Bronchial epithelial cell (primary cell): ENCODE results near the gene EPS8L3. TPM values are rescaled to one million over a fixed set of nuclear protein-coding genes. Genes with fewer than 3 reads are reported as not detected.
A peak's percentile ranks its signal among the peaks of the same experiment; 100 is the strongest.

Source experiments
- DNase-seq: peaks from one replicate; pipeline ENCODE4 v3.0.0-alpha.2; 2010; ENCODE audit warnings: low read depth
- FAIRE-seq: peaks from 2 replicates; lab custom pipeline; 2011; peaks lifted over from hg19 to GRCh38; lab: Jason Lieb, UNC
- H3K27me3 ChIP-seq: 2 replicates; pipeline ENCODE4 v1.5.1; 2011; ENCODE audit warnings: low read length; ENCODE audit not compliant: control insufficient read depth, insufficient read depth
- H3K36me3 ChIP-seq: 2 replicates; pipeline ENCODE4 v1.5.1; 2011; ENCODE audit warnings: low read length; ENCODE audit not compliant: control insufficient read depth, insufficient read depth
- H3K4me3 ChIP-seq: 2 replicates; pipeline ENCODE4 v1.5.1; 2011; ENCODE audit warnings: mild to moderate bottlenecking, low read depth, low read length, control low read depth
- total RNA-seq: library from RNA; depleted of rRNA; stranded (reverse); fragments of >200 nt; gene quantifications from 2 replicates; pipeline ENCODE4 v1.2.1, GENCODE V29; 2014
- TF ChIP-seq, protein P1 (sequence below): IDR thresholded peaks from 2 replicates; pipeline ENCODE4 v1.5.1; 2011; ENCODE audit warnings: mild to moderate bottlenecking, moderate library complexity, low read length, control low read depth, inconsistent platforms; ENCODE audit not compliant: insufficient read depth, severe bottlenecking

EPS8L3 gene
- total RNA-seq, 1 donor from 2014 or later, result not detected

DNA sequence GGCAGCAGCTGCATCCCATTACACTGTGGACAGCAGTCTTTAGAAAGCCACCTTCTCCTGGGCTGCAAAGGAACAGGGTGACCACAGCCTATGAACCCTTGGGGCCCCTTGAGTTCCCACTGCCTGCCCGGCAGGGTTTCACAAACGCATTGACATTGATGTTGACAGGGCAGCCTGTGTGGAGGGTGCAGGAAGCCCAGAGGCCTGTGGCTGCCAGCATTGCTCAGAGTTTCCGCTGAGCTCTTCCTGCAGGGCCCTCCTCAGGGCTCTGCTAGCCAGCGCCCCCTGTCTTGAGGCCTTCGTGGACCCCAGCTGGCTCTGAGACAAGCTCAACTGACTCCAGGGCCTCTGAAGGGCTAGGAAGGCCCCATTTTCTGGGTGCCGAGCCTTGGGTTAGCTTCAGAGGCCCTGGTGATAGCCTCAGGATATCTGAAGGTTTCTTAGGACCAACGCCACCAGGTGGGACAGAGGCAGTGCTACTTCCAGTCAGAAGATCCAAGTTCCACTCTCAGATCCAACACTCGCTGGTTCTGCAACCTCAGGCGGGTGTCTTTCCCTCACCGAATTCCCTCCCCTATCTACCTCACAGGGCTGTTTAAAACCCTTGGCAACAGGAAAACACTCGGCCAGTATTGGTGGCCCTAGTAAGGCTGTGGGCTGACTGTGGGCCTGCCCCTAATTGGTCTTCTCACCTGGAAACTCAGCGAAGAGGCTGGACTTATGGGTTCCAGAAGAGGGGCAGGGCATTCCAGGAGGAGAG lies 27.2 kb upstream of the EPS8L3 start:
- Histone ChIP-seq H3K4me3 (no peak overlapping the region), H3K36me3 (no peaks in the 10 kb centered on the region), H3K27me3 (no peaks in the 10 kb centered on the region)
- FAIRE-seq (no peak), DNase-seq (no peak)
- TF ChIP-seq, protein P1, sequence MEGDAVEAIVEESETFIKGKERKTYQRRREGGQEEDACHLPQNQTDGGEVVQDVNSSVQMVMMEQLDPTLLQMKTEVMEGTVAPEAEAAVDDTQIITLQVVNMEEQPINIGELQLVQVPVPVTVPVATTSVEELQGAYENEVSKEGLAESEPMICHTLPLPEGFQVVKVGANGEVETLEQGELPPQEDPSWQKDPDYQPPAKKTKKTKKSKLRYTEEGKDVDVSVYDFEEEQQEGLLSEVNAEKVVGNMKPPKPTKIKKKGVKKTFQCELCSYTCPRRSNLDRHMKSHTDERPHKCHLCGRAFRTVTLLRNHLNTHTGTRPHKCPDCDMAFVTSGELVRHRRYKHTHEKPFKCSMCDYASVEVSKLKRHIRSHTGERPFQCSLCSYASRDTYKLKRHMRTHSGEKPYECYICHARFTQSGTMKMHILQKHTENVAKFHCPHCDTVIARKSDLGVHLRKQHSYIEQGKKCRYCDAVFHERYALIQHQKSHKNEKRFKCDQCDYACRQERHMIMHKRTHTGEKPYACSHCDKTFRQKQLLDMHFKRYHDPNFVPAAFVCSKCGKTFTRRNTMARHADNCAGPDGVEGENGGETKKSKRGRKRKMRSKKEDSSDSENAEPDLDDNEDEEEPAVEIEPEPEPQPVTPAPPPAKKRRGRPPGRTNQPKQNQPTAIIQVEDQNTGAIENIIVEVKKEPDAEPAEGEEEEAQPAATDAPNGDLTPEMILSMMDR, result no peak

DNA sequence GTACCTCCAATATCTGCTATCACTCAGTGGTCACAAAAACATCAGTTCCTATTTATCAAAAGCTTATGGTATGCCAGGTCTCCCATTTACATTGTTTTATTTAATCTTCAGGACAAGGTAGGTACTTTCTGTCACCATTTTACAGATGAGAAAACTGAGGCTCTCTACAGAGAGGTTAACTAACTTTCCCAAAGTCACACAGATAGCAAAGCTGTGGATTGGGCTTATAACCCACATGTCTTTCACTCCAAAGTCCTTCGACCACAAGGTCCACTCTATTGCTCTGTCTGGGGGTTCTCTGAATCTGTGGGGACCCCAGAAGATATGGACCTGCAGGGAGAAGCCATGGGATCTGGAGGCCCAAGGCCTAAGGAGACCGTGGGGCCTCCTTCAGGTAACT lies 26.6 kb upstream of the EPS8L3 start:
- TF ChIP-seq, protein P1, result no peak
- Histone ChIP-seq H3K4me3 (no peak overlapping the region), H3K36me3 (no peaks in the 10 kb centered on the region), H3K27me3 (no peaks in the 10 kb centered on the region)
- DNase-seq (no peak), FAIRE-seq (no peak)

DNA sequence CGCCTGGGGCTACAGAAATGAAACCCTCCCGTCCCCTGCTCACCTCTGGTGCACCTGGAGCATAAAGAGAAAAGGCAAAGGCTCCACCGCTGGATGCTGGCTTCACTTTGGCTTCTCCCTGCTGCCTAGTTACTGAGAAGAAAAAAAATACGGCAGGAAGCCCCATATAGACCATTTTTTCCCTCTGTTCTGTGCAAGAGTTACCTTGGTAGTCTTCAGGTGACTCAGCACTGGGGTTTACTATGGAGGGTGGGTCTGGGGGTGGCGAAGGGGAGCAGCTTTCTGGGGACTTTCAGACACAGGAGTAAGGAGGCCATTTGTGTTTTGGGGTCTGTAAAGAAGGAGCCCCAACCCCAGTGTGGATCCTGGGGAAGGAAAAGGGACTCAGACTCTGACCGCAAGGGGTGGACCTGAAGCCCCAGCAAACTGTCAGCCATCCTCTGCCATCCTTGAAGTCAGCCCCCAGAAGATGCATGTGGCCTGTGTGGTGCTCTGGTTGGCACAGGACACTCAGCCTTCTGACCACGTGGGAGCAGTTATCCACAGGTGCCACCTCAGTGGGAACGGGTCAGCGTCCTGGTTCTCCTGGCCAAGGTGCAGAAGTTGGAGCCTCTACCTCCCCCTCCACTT lies 25.9 kb upstream of the EPS8L3 start:
- no peak for FAIRE-seq
- Histone ChIP-seq H3K27me3 (no peaks in the 10 kb centered on the region), H3K4me3 (no peak overlapping the region), H3K36me3 (no peaks in the 10 kb centered on the region)
- DNase-seq, result no peak
- TF ChIP-seq, protein P1, result no peak

DNA sequence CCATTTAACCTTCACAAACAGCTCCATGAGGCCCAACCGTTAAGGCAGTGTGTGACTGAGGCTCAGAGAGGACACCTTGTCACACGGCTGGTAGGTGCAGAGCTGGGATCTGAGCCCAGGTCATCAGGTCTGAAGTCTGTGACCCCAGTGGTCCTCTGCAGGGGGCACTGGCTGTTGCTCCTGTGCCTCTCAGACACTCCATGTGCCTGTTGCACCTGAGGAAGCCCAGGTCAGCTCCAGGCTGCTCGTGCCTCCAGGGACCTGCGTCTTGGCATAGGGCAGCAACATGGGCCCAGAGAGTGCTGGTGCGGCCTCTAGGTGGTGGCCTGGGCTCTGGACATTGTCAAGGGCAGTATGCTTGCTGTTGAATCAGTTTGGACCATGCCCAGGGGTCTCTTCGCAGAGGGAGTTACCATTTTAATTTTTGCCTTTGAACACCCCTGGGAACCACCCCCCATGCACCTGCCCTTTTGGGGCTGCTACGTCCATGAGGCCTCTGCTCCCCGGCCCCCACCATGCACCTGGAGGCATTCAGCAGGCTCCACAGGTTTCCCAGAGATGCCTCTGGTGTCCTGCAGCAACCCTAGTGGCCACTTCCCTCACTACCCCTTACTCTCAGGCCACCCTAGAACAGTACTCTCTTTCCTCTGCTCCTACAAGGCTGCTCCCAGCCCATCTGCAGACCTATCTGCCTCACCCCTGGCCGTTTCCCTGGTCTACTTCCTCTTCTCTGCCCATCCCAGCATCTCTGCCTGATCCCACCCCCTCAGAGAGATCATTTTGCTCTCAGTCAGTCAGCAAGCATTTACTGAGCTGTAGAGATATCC lies 25.2 kb upstream of the EPS8L3 start:
- no peaks in the 10 kb centered on the region for H3K27me3 ChIP-seq
- TF ChIP-seq, protein P1, result peak; percentile 40
- no peaks in the 10 kb centered on the region for H3K36me3 ChIP-seq
- no peak for FAIRE-seq
- H3K4me3 ChIP-seq, result no peak overlapping the region
- DNase-seq, result no peak

DNA sequence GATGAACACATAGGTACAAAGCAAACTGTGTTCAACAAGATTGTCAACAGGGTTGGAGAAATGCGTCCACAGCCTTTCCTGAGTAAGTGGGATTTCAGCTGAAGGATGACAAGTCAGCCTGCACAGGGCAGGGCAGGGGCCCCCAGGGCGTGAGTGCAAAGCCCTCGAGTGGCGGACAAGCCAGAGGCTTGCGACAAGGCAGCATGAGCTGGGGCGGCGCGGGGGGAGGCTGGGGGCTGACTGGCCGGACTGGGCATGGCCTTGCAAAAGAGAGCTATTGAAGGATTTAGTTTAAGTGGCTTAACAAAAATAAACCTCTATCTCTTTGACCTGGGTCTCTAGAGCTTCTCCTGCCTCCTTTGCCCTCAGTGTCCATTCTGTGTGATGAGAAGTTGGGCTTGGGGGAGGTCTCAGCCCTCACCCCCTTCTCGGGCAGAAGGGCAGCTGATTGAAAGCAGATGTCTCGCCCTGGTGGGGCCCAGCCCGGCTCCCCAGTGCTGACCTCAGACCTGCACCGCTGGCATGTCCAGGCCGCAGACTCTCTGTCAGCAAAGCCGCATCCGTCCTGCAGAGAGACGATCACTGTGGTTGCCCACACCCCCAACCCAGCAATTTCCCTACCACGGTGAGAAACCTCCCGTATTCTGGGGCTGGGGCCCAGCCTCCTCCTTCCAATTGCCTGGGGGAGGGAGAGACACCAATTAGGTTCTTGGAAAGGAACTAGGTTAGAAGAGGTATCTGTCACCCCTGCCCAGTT lies 24.3 kb upstream of the EPS8L3 start:
- FAIRE-seq (no peak), DNase-seq (no peak)
- Histone ChIP-seq H3K36me3 (no peaks in the 10 kb centered on the region), H3K4me3 (no peak overlapping the region), H3K27me3 (no peaks in the 10 kb centered on the region)
- TF ChIP-seq, protein P1, result no peak
